ENCODE measurements around the gene ITSN1. TPM values are rescaled to one million over a fixed set of nuclear protein-coding genes. Genes with fewer than 3 reads are reported as not detected.

The ITSN1 gene
- total and polyA plus RNA-seq, 2 experiments from 2014 or later = 77.9 to 95.7 TPM

- no peak for TF ChIP-seq JUNB (IDR thresholded peaks at IDR 0.05; ENCODE audit: unreplicated experiment)
- no peak for TF ChIP-seq CTCF (conservative IDR thresholded peaks at IDR 0.05; ENCODE audit: low read depth in 2 of 2)
- no peak for TF ChIP-seq STAT1 (IDR thresholded peaks at IDR 0.05; ENCODE audit: unreplicated experiment)
- no peak for TF ChIP-seq EZH2 (IDR thresholded peaks at IDR 0.05; ENCODE audit: low read depth, unreplicated experiment)
- TF ChIP-seq CREB1 (CRISPR knock-in tag; IDR thresholded peaks at IDR 0.05; ENCODE audit: low read depth) = no peak
- TF ChIP-seq ZNF331 (CRISPR knock-in tag; IDR thresholded peaks at IDR 0.05; ENCODE audit: low read depth) = no peak
These were observed 193.6 kb downstream of the ITSN1 start (continued) for GRCh38 chr21:33835920-33836319.

- no peak overlapping the region for H3K27ac Mint-ChIP-seq
- ATAC-seq = no peak
- no peak for TF ChIP-seq POLR2AphosphoS5 (IDR thresholded peaks at IDR 0.05; ENCODE audit: low read depth)
- TF ChIP-seq ZNF462 (CRISPR knock-in tag; IDR thresholded peaks at IDR 0.05) = no peak
- TF ChIP-seq JUNB (IDR thresholded peaks at IDR 0.05; ENCODE audit: unreplicated experiment) = no peak
- TF ChIP-seq ZNF331 (CRISPR knock-in tag; IDR thresholded peaks at IDR 0.05; ENCODE audit: low read depth) = no peak
- TF ChIP-seq CREB1 (CRISPR knock-in tag; IDR thresholded peaks at IDR 0.05; ENCODE audit: low read depth) = no peak
- no peak for TF ChIP-seq ETS1 (IDR thresholded peaks at IDR 0.05)
- no peak for TF ChIP-seq CTCF (conservative IDR thresholded peaks at IDR 0.05; ENCODE audit: low read depth in 2 of 2)
- TF ChIP-seq EZH2 (IDR thresholded peaks at IDR 0.05; ENCODE audit: low read depth, unreplicated experiment) = no peak
- no peak for TF ChIP-seq STAT1 (IDR thresholded peaks at IDR 0.05; ENCODE audit: unreplicated experiment)
- no peak for TF ChIP-seq EZH2phosphoT487 (IDR thresholded peaks at IDR 0.05; ENCODE audit: unreplicated experiment)
- TF ChIP-seq ZNF114 (CRISPR knock-in tag; IDR thresholded peaks at IDR 0.05) = no peak
These were observed 194.1 kb downstream of the ITSN1 start for GRCh38 chr21:33836408-33836807.

More at GRCh38 chr21:33836408-33836807, 194.1 kb downstream of the ITSN1 start:
- Histone ChIP-seq H3K9me2 (ENCODE audit: insufficient read depth) (no peaks in the 10 kb centered on the region), H3K36me3 (ENCODE audit: insufficient read depth) (no peaks in the 10 kb centered on the region; the same call in 1 of the 2 replicates), H3K4me3 (no peak overlapping the region), H3K27ac (ENCODE audit: low read depth) (no peak overlapping the region), H2AFZ (no peak overlapping the region), H3K4me1 (ENCODE audit: insufficient read depth) (no peaks in the 10 kb centered on the region), H3F3A (replicated peaks; ENCODE audit: low read depth) (no peaks in the 10 kb centered on the region), H3K79me2 (replicated peaks; ENCODE audit: insufficient read depth) (no peaks in the 10 kb centered on the region), H3K27me3 (ENCODE audit: insufficient read depth) (no peaks in the 10 kb centered on the region), H3K4me2 (no peak overlapping the region), H4K20me1 (replicated peaks; ENCODE audit: insufficient read depth) (0 out of 2 replicates have a peak, but pooled peaks cover 5% of the 10 kb centered on the region)
- Mint-ChIP-seq H3K4me1 (no peaks in the 10 kb centered on the region), H3K4me3 (no peak overlapping the region), H3K27me3 (ENCODE audit: insufficient read depth, low read depth, poor library complexity) (peaks cover 4% of the 10 kb centered on the region), H3K9me3 (no peaks in the 10 kb centered on the region), H3K36me3 (ENCODE audit: low read depth) (peaks cover 46% of the 10 kb centered on the region)
- no peak for DNase-seq (ENCODE audit: low spot score)
